Prostate gland (tissue), 2 donors: ENCODE data around the gene VSTM2B. TPM values are rescaled to one million over a fixed set of nuclear protein-coding genes. Genes with fewer than 3 reads are reported as not detected.

ENCODE experiments used
- DNase-seq: peaks from one replicate; pipeline ENCODE4 v3.0.0-alpha.2; 2019; ENCODE audit warnings: low spot score
- H3K27ac ChIP-seq, 2 donors: fragments of 200-600 bp; sonication (generic); 2 replicates each; pipeline ENCODE4 v1.5.1; 2017 to 2019
- H3K27me3 ChIP-seq: fragments of 200-600 bp; sonication (generic); replicated peaks from 2 replicates; pipeline ENCODE4 v1.5.1; 2019; ENCODE audit not compliant: insufficient read depth
- H3K36me3 ChIP-seq, 2 donors: fragments of 200-600 bp; sonication (generic); 1 replicate in 1 of 2; 2 replicates in 1 of 2; pipeline versions ENCODE4 v1.5.1 to v1.8.1; 2017 to 2019
- H3K4me1 ChIP-seq: fragments of 200-600 bp; sonication (generic); replicated peaks from 2 replicates; pipeline ENCODE4 v1.5.1; 2019
- H3K4me3 ChIP-seq, 2 donors: fragments of 200-600 bp; sonication (generic); 2 replicates each; pipeline ENCODE4 v1.5.1; 2017 to 2019
- H3K9me3 ChIP-seq: fragments of 200-600 bp; sonication (generic); 2 replicates; pipeline ENCODE4 v1.5.1; 2017
- CTCF ChIP-seq, 4 experiments: fragments of 200-600 bp in 2 of 4; fragments of 450-650 bp in 2 of 4; sonication (generic) in 2 of 4; IDR thresholded peaks; 1 replicate in 3 of 4; 2 replicates in 1 of 4; pipeline ENCODE4 v1.5.1; 2016 to 2019; ENCODE audit warnings: antibody characterized with exemption in 4 of 4, mild to moderate bottlenecking in 2 of 4, moderate library complexity in 2 of 4
- POLR2A ChIP-seq: fragments of 450-650 bp; IDR thresholded peaks from one replicate; pipeline ENCODE4 v1.6.1; 2016; ENCODE audit warnings: antibody characterized with exemption, mild to moderate bottlenecking
- POLR2AphosphoS5 ChIP-seq: sonication (generic); formaldehyde crosslinking; IDR thresholded peaks from one replicate; pipeline ENCODE4 v1.6.1; 2017; ENCODE audit warnings: antibody characterized with exemption
- WGBS: methylation state at CpG from one replicate; pipeline ENCODE4 v1.1.5; 2018; 5-methylcytosine and 5-hydroxymethylcytosine counted together
- intact Hi-C: fragments of 100-400 bp; cut with DNase I; formaldehyde crosslinking; loops from one replicate; pipeline ENCODE4 v1.14.2; 2022
- total RNA-seq, 2 donors: library from RNA; depleted of rRNA; stranded (reverse); fragments of >200 nt; gene quantifications; one replicate each; pipeline ENCODE4 v1.1.0, GENCODE V29; 2016

The VSTM2B gene
- total RNA-seq, 2 donors from 2014 or later = not detected

GRCh38 chr19:29598496-29598895, 72.7 kb downstream of the VSTM2B start:
- intact Hi-C loops = no loop called here

GRCh38 chr19:29603308-29603707, 77.5 kb downstream of the VSTM2B start:
- TF ChIP-seq POLR2AphosphoS5 = no peak
- TF ChIP-seq POLR2A = no peak
- no peak for TF ChIP-seq CTCF (IDR thresholded peaks at IDR 0.05)
- H3K36me3 ChIP-seq = no peaks in the 10 kb centered on the region
- WGBS = 58% methylated on average over 5 of the region's 5 CpGs
- H3K4me1 ChIP-seq = peaks cover 4% of the 10 kb centered on the region
- H3K9me3 ChIP-seq = no peaks in the 10 kb centered on the region
- no peaks in the 10 kb centered on the region for H3K27me3 ChIP-seq
- no peak overlapping the region for H3K27ac ChIP-seq
- H3K4me3 ChIP-seq = no peak overlapping the region
- intact Hi-C loops = loop anchor here (10.0 kb wide), 1 partner anchor 241 kb away; no protein-coding TSS in a partner anchor
- DNase-seq = no peak

More at GRCh38 chr19:29598496-29598895, 72.7 kb downstream of the VSTM2B start:
- WGBS = 60% methylated on average over 3 of the region's 3 CpGs
- Histone ChIP-seq H3K27ac (no peak overlapping the region), H3K27me3 (no peaks in the 10 kb centered on the region), H3K4me3 (no peak overlapping the region), H3K9me3 (no peaks in the 10 kb centered on the region), H3K4me1 (no peaks in the 10 kb centered on the region), H3K36me3 (no peaks in the 10 kb centered on the region)
- no peak for DNase-seq
- no peak for TF ChIP-seq CTCF (IDR thresholded peaks at IDR 0.05)
- no peak for TF ChIP-seq POLR2A
- TF ChIP-seq POLR2AphosphoS5 = no peak

GRCh38 chr19:29605653-29606419, 80.0 kb downstream of the VSTM2B start, which contains the start of gene POP4:
POP4 (plus strand) TSS chr19:29606283; CDS start chr19:29606319, 36 bp downstream.
- intact Hi-C loops = loop anchor here (10.0 kb wide), 1 partner anchor 239 kb away; no protein-coding TSS in a partner anchor
- under 1% methylated on average over 47 of the region's 47 CpGs for WGBS
- peaks cover 4% of the 10 kb centered on the region for H3K4me1 ChIP-seq

GRCh38 chr19:29606420-29606747, 80.6 kb downstream of the VSTM2B start:
- WGBS = under 1% methylated on average over 12 of the region's 12 CpGs
- Histone ChIP-seq H3K27me3 (no peaks in the 10 kb centered on the region), H3K27ac (peak overlapping the region; percentile 93 to 97), H3K36me3 (no peaks in the 10 kb centered on the region), H3K4me1 (peaks cover 4% of the 10 kb centered on the region), H3K4me3 (peak overlapping the region; percentile 85 to 91), H3K9me3 (no peaks in the 10 kb centered on the region)
- TF ChIP-seq POLR2A (no peak), POLR2AphosphoS5 (no peak), CTCF (IDR thresholded peaks at IDR 0.05) (no peak)
- intact Hi-C loops = loop anchor here (10.0 kb wide), 1 partner anchor 238 kb away; no protein-coding TSS in a partner anchor
- no peak for DNase-seq

More at GRCh38 chr19:29605653-29606419, 80.0 kb downstream of the VSTM2B start, which contains the start of gene POP4:
- H3K36me3 ChIP-seq = no peaks in the 10 kb centered on the region
- no peaks in the 10 kb centered on the region for H3K27me3 ChIP-seq
- peak; percentile 100 for TF ChIP-seq POLR2AphosphoS5
- TF ChIP-seq POLR2A = peak; percentile 96
- peak in 2 of 4 experiments; percentile 33 to 36 for TF ChIP-seq CTCF (IDR thresholded peaks at IDR 0.05)
- no peaks in the 10 kb centered on the region for H3K9me3 ChIP-seq
- peak within 1 kb of the TSS; percentile 93 to 97 for H3K27ac ChIP-seq
- DNase-seq = peak; percentile 96
- peak within 1 kb of the TSS; percentile 85 to 91 for H3K4me3 ChIP-seq
